Measurements from ENCODE around the gene TTBK2. TPM values are rescaled to one million over a fixed set of nuclear protein-coding genes. Genes with fewer than 3 reads are reported as not detected.

TTBK2 gene
- polyA plus RNA-seq, 3 donors = 3.7 to 9.0 (median 5.7) TPM

- Mint-ChIP-seq H3K27me3 (ENCODE audit: low read depth in 3 of 3) (no peaks in the 10 kb centered on the region), H3K36me3 (peaks cover 19 to 26% of the 10 kb centered on the region in 2 donors), H3K4me3 (no peak overlapping the region), H3K4me1 (no peaks in the 10 kb centered on the region), H3K27ac (no peak overlapping the region), H3K9me3 (peaks cover 4 to 16% (median 10%) of the 10 kb centered on the region in 7 donors)
- no peaks in the 10 kb centered on the region for H4K20me1 ChIP-seq (ENCODE audit: insufficient read depth, low read length)
- H3K27ac ChIP-seq (ENCODE audit: low read depth in 1 of 2, low read length in 2 of 2) = no peak overlapping the region
- no peak for DNase-seq
- peaks cover 3 to 22% of the 10 kb centered on the region in 2 donors for H3K36me3 ChIP-seq (replicated peaks in 1 of 2; ENCODE audit: control insufficient read depth in 1 of 2, insufficient read depth in 2 of 2, low read length in 2 of 2)
- no peak for TF ChIP-seq CTCF (IDR thresholded peaks at IDR 0.05)
- intact Hi-C loops (cut with micrococcal nuclease) = no loop called here
- H3K79me2 ChIP-seq (ENCODE audit: insufficient read depth, low read length) = no peaks in the 10 kb centered on the region
- H3K4me3 ChIP-seq (replicated peaks in 1 of 3; ENCODE audit: low read depth in 2 of 3, low read length in 3 of 3) = no peak overlapping the region
- no peaks in the 10 kb centered on the region for H3K4me1 ChIP-seq (ENCODE audit: control insufficient read depth in 1 of 2, insufficient read depth in 2 of 2, low read length in 2 of 2)
- H3K4me2 ChIP-seq (replicated peaks; ENCODE audit: extremely low read depth, low read length, poor library complexity, severe bottlenecking) = no peak overlapping the region
- H3K27me3 ChIP-seq (ENCODE audit: control insufficient read depth in 2 of 2, insufficient read depth in 2 of 2, low read length in 2 of 2) = no peaks in the 10 kb centered on the region
- WGBS (ENCODE audit: insufficient coverage) = 80% methylated on average over 1 of the region's 4 CpGs
- no peak overlapping the region for H2AFZ ChIP-seq (ENCODE audit: insufficient read depth, low read depth, low read length, poor library complexity, severe bottlenecking)
- H3K9ac ChIP-seq (ENCODE audit: insufficient read depth, low read length, poor library complexity, severe bottlenecking) = no peak overlapping the region
- H3K9me3 ChIP-seq (replicated peaks in 1 of 2; ENCODE audit: control insufficient read depth in 1 of 2, insufficient read depth in 1 of 2, low read length in 2 of 2) = peaks cover 6 to 10% of the 10 kb centered on the region in 2 donors
These were observed 76.9 kb downstream of the TTBK2 start for GRCh38 chr15:42843699-42844098.

GRCh38 chr15:42836251-42836650 lies 84.3 kb downstream of the TTBK2 start:
- Mint-ChIP-seq H3K4me3 (no peak overlapping the region), H3K27ac (no peak overlapping the region), H3K4me1 (no peaks in the 10 kb centered on the region), H3K27me3 (ENCODE audit: low read depth in 3 of 3) (peaks cover 0 to 1% (median 0%) of the 10 kb centered on the region in 3 donors), H3K36me3 (peaks cover 37 to 39% of the 10 kb centered on the region in 2 donors), H3K9me3 (no peaks in the 10 kb centered on the region)
- WGBS (ENCODE audit: insufficient coverage) = no CpG with 5 or more reads among the region's 1 CpG
- peaks cover 6 to 25% of the 10 kb centered on the region in 2 donors for H3K36me3 ChIP-seq (replicated peaks in 1 of 2; ENCODE audit: control insufficient read depth in 1 of 2, insufficient read depth in 2 of 2, low read length in 2 of 2)
- no peak for TF ChIP-seq CTCF (IDR thresholded peaks at IDR 0.05)
- H3K4me3 ChIP-seq (replicated peaks in 1 of 3; ENCODE audit: low read depth in 2 of 3, low read length in 3 of 3) = no peak overlapping the region
- no peaks in the 10 kb centered on the region for H4K20me1 ChIP-seq (ENCODE audit: insufficient read depth, low read length)
- H3K27me3 ChIP-seq (ENCODE audit: control insufficient read depth in 2 of 2, insufficient read depth in 2 of 2, low read length in 2 of 2) = no peaks in the 10 kb centered on the region
- H3K9me3 ChIP-seq (replicated peaks in 1 of 2; ENCODE audit: control insufficient read depth in 1 of 2, insufficient read depth in 1 of 2, low read length in 2 of 2) = no peaks in the 10 kb centered on the region
- no peak overlapping the region for H2AFZ ChIP-seq (ENCODE audit: insufficient read depth, low read depth, low read length, poor library complexity, severe bottlenecking)
- no peaks in the 10 kb centered on the region for H3K4me1 ChIP-seq (ENCODE audit: control insufficient read depth in 1 of 2, insufficient read depth in 2 of 2, low read length in 2 of 2)
- H3K79me2 ChIP-seq (ENCODE audit: insufficient read depth, low read length) = no peaks in the 10 kb centered on the region
- intact Hi-C loops (cut with micrococcal nuclease) = no loop called here
- H3K4me2 ChIP-seq (replicated peaks; ENCODE audit: extremely low read depth, low read length, poor library complexity, severe bottlenecking) = no peak overlapping the region
- H3K27ac ChIP-seq (ENCODE audit: low read depth in 1 of 2, low read length in 2 of 2) = no peak overlapping the region
- DNase-seq = no peak
- H3K9ac ChIP-seq (ENCODE audit: insufficient read depth, low read length, poor library complexity, severe bottlenecking) = no peak overlapping the region
